Right ventricle myocardium inferior (tissue), 1 donor: ENCODE measurements around the gene IGF2. TPM values are rescaled to one million over a fixed set of nuclear protein-coding genes. Genes with fewer than 3 reads are reported as not detected.

Experiments
- ATAC-seq: fragments of 200-7000 bp; cut with Tn5 transposase; one replicate; pipeline ENCODE4 v1.9.1; 2020; ENCODE audit warnings: mild to moderate bottlenecking, moderate library complexity
- DNase-seq: peaks from one replicate; pipeline ENCODE4 v3.0.0; 2021; ENCODE audit errors: missing footprints
- intact Hi-C: fragments of 100-400 bp; cut with DNase I; formaldehyde crosslinking; loops from one replicate; pipeline ENCODE4 v1.11.0; 2022
- microRNA-seq: library from miRNA; unstranded; fragments of <30 nt; microRNA quantifications from one replicate; pipeline ENCODE4 v1.2.0, GENCODE V29; 2020
- total RNA-seq: library from RNA; stranded (reverse); fragmentation: NEBNext Ultra II Directional; extraction: Animal tissue kit (Norgen Biotek cat#: 25700); gene quantifications from one replicate; pipeline ENCODE4 v1.2.1, GENCODE V29; 2021
- donor health status: DM: no; HTN: yes; CAD: no; lungs with severe emphysema.

Gene IGF2
- total RNA-seq, 1 donor from 2014 or later, result 80.9 TPM

- DNase-seq (peak; percentile 67), ATAC-seq (no peak)
- intact Hi-C loops, result no loop called here
Measured at GRCh38 chr11:2091112-2091746, 48.0 kb downstream of the IGF2 start.

GRCh38 chr11:2090172-2091111 lies 48.7 kb downstream of the IGF2 start:
- peak; percentile 61 for DNase-seq
- no peak for ATAC-seq
- intact Hi-C loops, result no loop called here

GRCh38 chr11:2089536-2090165 lies 49.5 kb downstream of the IGF2 start:
- intact Hi-C loops, result no loop called here
- DNase-seq (no peak), ATAC-seq (no peak)

- no peak for DNase-seq
- intact Hi-C loops, result no loop called here
- ATAC-seq, result no peak
Measured at GRCh38 chr11:2088746-2089535, 50.2 kb downstream of the IGF2 start.

DNA sequence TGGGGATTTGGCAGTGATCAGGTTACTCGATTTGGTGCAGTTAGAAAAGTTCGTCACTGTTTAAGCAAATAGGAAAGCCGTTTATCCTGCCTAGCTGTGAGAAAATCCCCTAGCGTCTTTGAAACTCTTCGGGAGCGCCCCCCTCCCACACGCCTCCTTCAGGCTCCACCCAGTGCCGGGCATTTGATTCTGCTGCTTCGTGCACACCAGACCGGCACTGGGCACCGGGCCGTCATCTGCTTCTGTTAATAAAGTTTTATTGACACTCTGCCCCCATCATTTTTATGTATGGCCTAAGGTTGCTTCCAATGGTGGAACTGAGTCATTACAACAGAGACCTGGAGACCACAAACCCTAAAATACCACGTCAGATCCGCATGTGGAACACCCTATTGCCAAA lies 50.9 kb downstream of the IGF2 start:
- ATAC-seq (no peak), DNase-seq (no peak)
- intact Hi-C loops, result no loop called here

GRCh38 chr11:2086239-2087040 lies 52.7 kb downstream of the IGF2 start:
- intact Hi-C loops, result no loop called here
- DNase-seq (peak; percentile 52), ATAC-seq (no peak)

DNA sequence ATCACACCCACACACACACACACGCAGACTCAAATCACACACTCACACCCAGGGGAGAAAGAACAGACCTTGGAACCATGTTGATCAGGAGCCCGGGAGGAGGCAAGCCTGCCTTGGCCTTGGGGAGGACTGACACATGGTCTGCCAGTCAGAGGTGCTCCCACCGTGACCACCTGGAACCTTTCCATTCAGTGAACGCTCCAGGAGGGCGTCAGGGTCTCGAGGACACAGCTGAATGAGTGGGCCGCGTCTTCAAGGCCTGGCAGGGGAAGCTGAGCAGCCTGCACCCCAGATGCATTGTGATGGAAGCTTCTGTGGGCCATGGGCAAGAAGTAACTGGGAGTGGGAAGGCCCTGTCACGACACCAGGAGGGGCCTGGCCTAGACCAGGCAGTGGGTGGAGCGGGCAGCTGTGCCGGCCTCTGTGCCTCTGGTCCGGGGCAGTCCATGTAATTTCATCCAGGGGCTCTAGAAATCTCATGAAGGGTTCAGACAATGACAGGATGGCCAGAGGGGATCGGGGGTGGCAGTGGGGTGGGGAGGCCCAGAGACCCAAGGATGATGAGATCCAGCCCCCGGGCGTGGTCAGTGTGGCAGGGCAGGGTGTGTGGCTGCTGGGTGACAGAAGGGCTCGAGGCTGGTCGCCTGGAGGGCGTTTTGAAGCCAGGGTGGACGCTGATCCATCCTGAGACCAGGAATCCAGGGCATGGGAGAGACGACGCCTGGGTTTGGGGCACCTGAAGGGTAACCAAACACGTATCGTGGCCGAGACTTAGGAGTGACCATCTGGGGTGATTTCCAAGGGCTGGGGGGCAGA lies 53.7 kb downstream of the IGF2 start:
- DNase-seq, result no peak
- ATAC-seq, result no peak
- intact Hi-C loops, result no loop called here

- DNase-seq (no peak), ATAC-seq (no peak)
- intact Hi-C loops, result no loop called here
Measured at GRCh38 chr11:2084721-2085120, 54.5 kb downstream of the IGF2 start.

Small RNAs within 50 kb of the gene (microRNA-seq; reads per million reads assigned to microRNA genes)
- gene MIR4686 (not detected), gene MIR483 (65.4 reads per million, percentile 46 among the genes with 10 or more reads in this experiment)

Other genes with a start within 250 kb of the IGF2 start
- 5.0 TPM for gene PRR33, start 247.5 kb downstream of the IGF2 start, total RNA-seq
- 36.3 TPM for gene TNNT3, start 219.7 kb downstream of the IGF2 start, total RNA-seq
- 107 TPM for gene MRPL23, start 192.1 kb downstream of the IGF2 start, total RNA-seq
- 611 TPM for gene H19, start 141.5 kb downstream of the IGF2 start, total RNA-seq
- gene INS, start 21.8 kb upstream of the IGF2 start, total RNA-seq, result not detected
- gene TH, start 32.4 kb upstream of the IGF2 start, total RNA-seq, result not detected
- gene ASCL2, start 131.2 kb upstream of the IGF2 start, total RNA-seq, result 0.24 TPM
- 47.1 TPM for gene C11orf21, start 162.5 kb upstream of the IGF2 start, total RNA-seq
- gene TSPAN32, start 162.6 kb upstream of the IGF2 start, total RNA-seq, result 15.0 TPM
- gene CD81, start 237.9 kb upstream of the IGF2 start, total RNA-seq, result 531 TPM